Fibroblast of mammary gland (primary cell): ENCODE data around the gene GRB10.

Experiments
- DNase-seq: peaks from one replicate; pipeline ENCODE4 v3.0.0-alpha.2; 2010; ENCODE audit warnings: low read depth
- H3K4me3 ChIP-seq: 2 replicates; pipeline ENCODE4 v1.5.1; 2011; ENCODE audit warnings: low read depth, mild to moderate bottlenecking, low read length, moderate library complexity; ENCODE audit not compliant: control insufficient read depth
- CTCF ChIP-seq: conservative IDR thresholded peaks from 2 replicates; pipeline ENCODE4 v1.5.1; 2011; ENCODE audit warnings: low read depth, low read length, inconsistent platforms; ENCODE audit not compliant: control insufficient read depth, insufficient read depth

The GRB10 gene

GRCh38 chr7:50657341-50657873 lies 125.3 kb downstream of the GRB10 start:
- no peak overlapping the region for H3K4me3 ChIP-seq

GRCh38 chr7:50656141-50656895 lies 126.4 kb downstream of the GRB10 start:
- TF ChIP-seq CTCF: no peak
- no peak for DNase-seq
- no peak overlapping the region for H3K4me3 ChIP-seq

More at GRCh38 chr7:50657341-50657873, 125.3 kb downstream of the GRB10 start:
- DNase-seq: peak; percentile 95
- peak; percentile 35 for TF ChIP-seq CTCF

- no peak for TF ChIP-seq CTCF
- DNase-seq: no peak
- no peak overlapping the region for H3K4me3 ChIP-seq
Measured at GRCh38 chr7:50655490-50655889, 127.2 kb downstream of the GRB10 start.

GRCh38 chr7:50655020-50655419 lies 127.7 kb downstream of the GRB10 start:
- H3K4me3 ChIP-seq: no peak overlapping the region
- DNase-seq: no peak
- no peak for TF ChIP-seq CTCF

- TF ChIP-seq CTCF: no peak
- DNase-seq: peak; percentile 91
- no peak overlapping the region for H3K4me3 ChIP-seq
Measured at GRCh38 chr7:50653981-50654425, 128.7 kb downstream of the GRB10 start.

- DNase-seq: peak; percentile 86
- peak overlapping the region; percentile 9 for H3K4me3 ChIP-seq
- no peak for TF ChIP-seq CTCF
Measured at GRCh38 chr7:50653126-50653864, 129.4 kb downstream of the GRB10 start.
